Skeletal muscle tissue (tissue), 4 donors: ENCODE data around the gene CSF2RB. TPM values are rescaled to one million over a fixed set of nuclear protein-coding genes. Genes with fewer than 3 reads are reported as not detected.

Experiments
- H3K27ac ChIP-seq: one replicate; pipeline ENCODE4 v1.7.0; 2013; ENCODE audit warnings: mild to moderate bottlenecking, low read depth, low read length, inconsistent platforms
- H3K27me3 ChIP-seq, 3 donors: one replicate each; pipeline ENCODE4 v1.7.0; 2013; ENCODE audit warnings: low read length in 3 of 3; ENCODE audit not compliant: control insufficient read depth in 3 of 3, insufficient read depth in 3 of 3
- H3K36me3 ChIP-seq, 3 donors: one replicate each; pipeline ENCODE4 v1.7.0; 2013; ENCODE audit warnings: low read length in 3 of 3; ENCODE audit not compliant: control insufficient read depth in 3 of 3, insufficient read depth in 3 of 3
- H3K4me1 ChIP-seq, 3 donors: one replicate each; pipeline ENCODE4 v1.7.0; 2013; ENCODE audit warnings: low read length in 3 of 3, mild to moderate bottlenecking in 3 of 3; ENCODE audit not compliant: control insufficient read depth in 3 of 3, insufficient read depth in 3 of 3
- H3K4me3 ChIP-seq, 3 donors: one replicate each; pipeline ENCODE4 v1.7.0; 2013; ENCODE audit warnings: low read length in 3 of 3
- H3K9ac ChIP-seq, 3 donors: one replicate each; pipeline ENCODE4 v1.7.0; 2013; ENCODE audit warnings: low read length in 3 of 3, mild to moderate bottlenecking in 3 of 3, moderate library complexity in 2 of 3, low read depth in 1 of 3
- H3K9me3 ChIP-seq, 3 donors: one replicate each; pipeline ENCODE4 v1.7.0; 2013; ENCODE audit warnings: low read length in 3 of 3; ENCODE audit not compliant: control insufficient read depth in 3 of 3
- total RNA-seq: library from RNA; depleted of rRNA; stranded (reverse); fragments of >200 nt; gene quantifications from one replicate; pipeline ENCODE4 v1.2.3, GENCODE V29; 2014
- donor health status: Osteomylitis.

CSF2RB gene
- total RNA-seq, 1 donor from 2014 or later, result 2.6 TPM

- H3K27ac ChIP-seq, result no peak overlapping the region
- no peaks in the 10 kb centered on the region for H3K36me3 ChIP-seq
- H3K9me3 ChIP-seq, result no peaks in the 10 kb centered on the region
- peaks cover 15 to 32% (median 22%) of the 10 kb centered on the region in 3 donors for H3K27me3 ChIP-seq
- no peak overlapping the region for H3K9ac ChIP-seq
- H3K4me1 ChIP-seq, result no peaks in the 10 kb centered on the region
- no peak overlapping the region for H3K4me3 ChIP-seq
Measured at GRCh38 chr22:36933629-36934417, 20.4 kb downstream of the CSF2RB start.

DNA sequence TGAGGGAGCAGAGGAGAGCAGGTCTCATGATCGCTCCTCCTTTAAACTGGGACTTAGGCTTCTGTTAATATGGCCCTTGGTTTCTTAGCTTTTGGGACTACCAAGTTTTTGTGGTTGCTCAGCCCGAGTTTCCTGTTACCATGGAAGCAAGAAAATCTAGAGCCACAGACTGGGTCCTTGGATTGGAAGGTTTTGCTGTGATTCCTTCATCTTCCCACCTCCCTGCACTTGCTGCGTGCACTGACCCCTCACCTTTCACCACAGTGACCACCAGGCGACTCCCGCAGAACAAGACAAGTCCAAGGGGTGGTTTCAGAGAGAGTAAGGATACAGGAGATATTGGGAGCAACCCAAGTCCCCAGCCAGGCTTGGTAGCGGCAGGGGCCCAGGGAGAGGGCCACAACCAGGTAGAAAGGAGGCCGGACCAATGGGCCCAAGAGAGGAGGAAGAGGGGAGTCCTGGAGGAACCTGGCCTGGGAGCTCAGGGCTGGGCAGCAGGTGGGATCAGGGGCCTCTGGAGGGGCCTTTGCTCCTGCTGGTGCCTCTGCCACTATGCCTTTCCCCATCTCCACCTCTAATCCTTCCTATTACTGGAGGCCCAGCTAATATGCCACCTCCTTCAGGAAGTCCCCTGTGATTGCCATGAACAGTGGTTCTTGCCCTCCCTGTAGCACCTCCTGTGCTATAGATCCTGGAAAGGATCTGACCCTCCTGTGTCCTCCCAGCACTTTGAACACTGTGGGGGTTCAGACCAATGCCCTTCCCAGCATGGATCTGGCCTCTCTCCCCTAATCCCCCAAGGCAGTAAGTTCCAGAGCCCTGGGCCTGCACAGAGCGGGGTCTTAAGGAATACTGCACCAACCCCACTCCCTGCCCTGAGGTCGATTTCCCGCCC lies 21.2 kb downstream of the CSF2RB start:
- H3K27me3 ChIP-seq, result peaks cover 10 to 25% (median 14%) of the 10 kb centered on the region in 3 donors
- H3K36me3 ChIP-seq, result no peaks in the 10 kb centered on the region
- no peaks in the 10 kb centered on the region for H3K4me1 ChIP-seq
- no peak overlapping the region for H3K9ac ChIP-seq
- H3K9me3 ChIP-seq, result no peaks in the 10 kb centered on the region
- H3K4me3 ChIP-seq, result no peak overlapping the region
- H3K27ac ChIP-seq, result no peak overlapping the region

GRCh38 chr22:36935313-36935610 lies 21.8 kb downstream of the CSF2RB start:
- H3K27me3 ChIP-seq, result peaks cover 7 to 23% (median 10%) of the 10 kb centered on the region in 3 donors
- no peak overlapping the region for H3K27ac ChIP-seq
- H3K9me3 ChIP-seq, result no peaks in the 10 kb centered on the region
- H3K36me3 ChIP-seq, result no peaks in the 10 kb centered on the region
- H3K4me1 ChIP-seq, result no peaks in the 10 kb centered on the region
- no peak overlapping the region for H3K4me3 ChIP-seq
- H3K9ac ChIP-seq, result no peak overlapping the region

DNA sequence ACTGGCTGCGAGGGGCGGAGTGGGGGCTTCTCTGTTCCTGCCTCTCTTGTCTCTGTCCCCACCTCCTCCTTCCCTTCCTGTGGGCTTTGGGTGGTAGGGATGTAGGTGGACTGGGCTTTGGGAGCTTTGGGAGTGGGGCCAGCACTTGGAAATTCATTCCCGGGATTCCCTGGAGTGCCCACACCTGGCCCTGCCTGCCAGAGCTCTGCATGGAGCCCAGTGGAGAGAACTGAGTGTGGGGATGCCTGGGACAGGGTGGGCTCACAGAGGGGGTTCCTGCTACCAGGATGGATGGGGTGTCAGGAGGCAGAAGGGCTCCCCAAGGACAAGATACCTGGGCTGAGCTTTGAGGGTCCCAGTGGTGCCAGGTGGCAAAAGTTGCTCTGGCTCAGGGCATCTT lies 22.3 kb downstream of the CSF2RB start:
- H3K27ac ChIP-seq, result no peak overlapping the region
- H3K27me3 ChIP-seq, result peaks cover 6 to 25% (median 10%) of the 10 kb centered on the region in 3 donors
- no peaks in the 10 kb centered on the region for H3K36me3 ChIP-seq
- H3K9me3 ChIP-seq, result no peaks in the 10 kb centered on the region
- no peak overlapping the region for H3K4me3 ChIP-seq
- H3K9ac ChIP-seq, result no peak overlapping the region
- no peaks in the 10 kb centered on the region for H3K4me1 ChIP-seq

GRCh38 chr22:36936362-36937116 lies 23.1 kb downstream of the CSF2RB start:
- no peaks in the 10 kb centered on the region for H3K36me3 ChIP-seq
- H3K9ac ChIP-seq, result no peak overlapping the region
- no peak overlapping the region for H3K27ac ChIP-seq
- no peaks in the 10 kb centered on the region for H3K9me3 ChIP-seq
- H3K27me3 ChIP-seq, result peaks cover 4 to 26% (median 10%) of the 10 kb centered on the region in 3 donors
- no peak overlapping the region for H3K4me3 ChIP-seq
- no peaks in the 10 kb centered on the region for H3K4me1 ChIP-seq

DNA sequence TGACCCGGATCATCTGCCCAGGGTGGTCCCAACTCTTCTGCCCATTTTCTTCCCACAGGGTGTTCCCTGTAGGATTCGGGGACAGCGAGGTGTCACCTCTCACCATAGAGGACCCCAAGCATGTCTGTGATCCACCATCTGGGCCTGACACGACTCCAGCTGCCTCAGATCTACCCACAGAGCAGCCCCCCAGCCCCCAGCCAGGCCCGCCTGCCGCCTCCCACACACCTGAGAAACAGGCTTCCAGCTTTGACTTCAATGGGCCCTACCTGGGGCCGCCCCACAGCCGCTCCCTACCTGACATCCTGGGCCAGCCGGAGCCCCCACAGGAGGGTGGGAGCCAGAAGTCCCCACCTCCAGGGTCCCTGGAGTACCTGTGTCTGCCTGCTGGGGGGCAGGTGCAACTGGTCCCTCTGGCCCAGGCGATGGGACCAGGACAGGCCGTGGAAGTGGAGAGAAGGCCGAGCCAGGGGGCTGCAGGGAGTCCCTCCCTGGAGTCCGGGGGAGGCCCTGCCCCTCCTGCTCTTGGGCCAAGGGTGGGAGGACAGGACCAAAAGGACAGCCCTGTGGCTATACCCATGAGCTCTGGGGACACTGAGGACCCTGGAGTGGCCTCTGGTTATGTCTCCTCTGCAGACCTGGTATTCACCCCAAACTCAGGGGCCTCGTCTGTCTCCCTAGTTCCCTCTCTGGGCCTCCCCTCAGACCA lies 24.0 kb downstream of the CSF2RB start:
- no peaks in the 10 kb centered on the region for H3K4me1 ChIP-seq

GRCh38 chr22:36938028-36938425 lies 24.6 kb downstream of the CSF2RB start:
- H3K27ac ChIP-seq, result no peak overlapping the region
- H3K9ac ChIP-seq, result no peak overlapping the region
- H3K27me3 ChIP-seq, result peaks cover 3 to 24% (median 4%) of the 10 kb centered on the region in 3 donors
- no peak overlapping the region for H3K4me3 ChIP-seq
- no peaks in the 10 kb centered on the region for H3K4me1 ChIP-seq
- no peaks in the 10 kb centered on the region for H3K36me3 ChIP-seq
- H3K9me3 ChIP-seq, result no peaks in the 10 kb centered on the region

More for the DNA sequence above, 24.0 kb downstream of the CSF2RB start:
- peaks cover 3 to 29% (median 8%) of the 10 kb centered on the region in 3 donors for H3K27me3 ChIP-seq
- H3K27ac ChIP-seq, result no peak overlapping the region
- H3K36me3 ChIP-seq, result no peaks in the 10 kb centered on the region
- H3K9ac ChIP-seq, result no peak overlapping the region
- no peak overlapping the region for H3K4me3 ChIP-seq
- no peaks in the 10 kb centered on the region for H3K9me3 ChIP-seq

GRCh38 chr22:36938886-36939285 lies 25.5 kb downstream of the CSF2RB start:
- Histone ChIP-seq H3K36me3 (no peaks in the 10 kb centered on the region), H3K9me3 (no peaks in the 10 kb centered on the region), H3K27ac (no peak overlapping the region), H3K4me3 (no peak overlapping the region), H3K9ac (no peak overlapping the region), H3K27me3 (peaks cover 4 to 24% (median 6%) of the 10 kb centered on the region in 3 donors), H3K4me1 (no peaks in the 10 kb centered on the region)

DNA sequence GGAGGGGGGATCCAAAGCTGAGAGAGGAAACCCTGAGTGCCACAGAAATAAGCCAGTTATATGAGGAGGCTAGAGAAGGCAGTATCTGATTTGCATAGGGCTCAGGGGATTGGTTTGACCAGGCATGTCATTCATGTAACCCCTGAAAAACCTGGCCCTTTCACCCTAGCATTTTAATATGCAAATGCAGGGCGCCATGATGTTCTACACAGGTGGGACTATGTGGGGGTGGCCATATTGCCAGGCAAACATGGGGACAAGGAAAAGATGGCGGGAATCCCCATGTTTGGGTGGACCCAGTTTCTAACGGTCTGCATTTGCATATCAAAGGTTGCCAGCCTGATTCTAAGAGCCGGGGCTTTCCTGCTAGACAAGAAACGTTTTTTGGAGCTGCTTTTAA lies 27.2 kb downstream of the CSF2RB start:
- peaks cover 4 to 18% (median 5%) of the 10 kb centered on the region in 3 donors for H3K27me3 ChIP-seq
- H3K4me3 ChIP-seq, result no peak overlapping the region
- no peak overlapping the region for H3K9ac ChIP-seq
- H3K4me1 ChIP-seq, result no peaks in the 10 kb centered on the region
- H3K36me3 ChIP-seq, result no peaks in the 10 kb centered on the region
- H3K9me3 ChIP-seq, result no peaks in the 10 kb centered on the region
- H3K27ac ChIP-seq, result no peak overlapping the region
